GM19351 (cell line): ENCODE data around the gene RCE1.

Experiments used
- ATAC-seq: cut with Tn5 transposase; IDR thresholded peaks from one replicate; pipeline ENCODE4 v1.9.1; 2021; ENCODE audit warnings: mild to moderate bottlenecking, moderate library complexity; ENCODE audit not compliant: unreplicated experiment

Gene RCE1

DNA sequence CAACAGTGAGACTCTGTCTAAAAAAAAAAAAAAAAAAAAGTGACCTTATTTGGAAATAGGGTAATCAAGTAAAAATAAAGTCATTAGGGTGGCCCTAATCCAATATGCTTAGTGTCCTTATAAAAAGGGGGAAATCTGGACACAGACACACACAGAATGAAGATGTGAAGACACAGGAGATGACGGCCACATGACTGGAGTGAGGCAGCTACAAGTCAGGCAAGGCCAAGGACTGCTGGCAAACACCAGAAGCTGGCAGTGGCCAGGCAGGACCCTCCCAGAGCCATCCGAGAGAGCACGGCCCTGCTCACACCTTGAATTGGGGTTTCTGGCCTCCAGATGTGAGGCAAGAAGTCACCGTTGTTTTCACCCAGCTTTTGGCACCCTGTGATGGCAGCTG lies 42.2 kb downstream of the RCE1 start:
- ATAC-seq: no peak

DNA sequence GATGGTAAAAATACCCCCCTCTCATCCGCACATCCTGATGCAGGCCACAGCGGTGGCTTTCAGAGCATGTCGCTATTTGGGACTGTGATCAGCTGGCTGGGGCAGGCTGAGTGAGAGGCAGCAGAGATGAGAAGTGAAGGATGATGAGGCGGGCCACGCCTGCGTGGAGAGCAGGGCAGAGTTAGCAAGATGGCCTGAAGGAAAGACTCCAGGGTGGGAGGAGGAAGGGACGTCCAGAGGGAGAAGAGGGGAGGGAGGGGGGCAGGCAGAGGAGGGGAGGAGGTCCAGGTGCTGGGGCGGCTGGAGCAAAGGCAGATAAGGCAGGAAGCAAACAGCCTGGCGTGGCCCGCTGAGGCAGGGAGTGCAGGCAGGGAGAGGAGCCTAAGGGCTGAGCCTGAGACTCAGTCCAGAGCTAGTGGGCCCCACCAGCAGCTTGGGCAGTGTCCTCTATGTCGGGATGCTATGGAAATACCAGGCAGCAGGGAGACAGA lies 42.8 kb downstream of the RCE1 start:
- ATAC-seq: no peak

DNA sequence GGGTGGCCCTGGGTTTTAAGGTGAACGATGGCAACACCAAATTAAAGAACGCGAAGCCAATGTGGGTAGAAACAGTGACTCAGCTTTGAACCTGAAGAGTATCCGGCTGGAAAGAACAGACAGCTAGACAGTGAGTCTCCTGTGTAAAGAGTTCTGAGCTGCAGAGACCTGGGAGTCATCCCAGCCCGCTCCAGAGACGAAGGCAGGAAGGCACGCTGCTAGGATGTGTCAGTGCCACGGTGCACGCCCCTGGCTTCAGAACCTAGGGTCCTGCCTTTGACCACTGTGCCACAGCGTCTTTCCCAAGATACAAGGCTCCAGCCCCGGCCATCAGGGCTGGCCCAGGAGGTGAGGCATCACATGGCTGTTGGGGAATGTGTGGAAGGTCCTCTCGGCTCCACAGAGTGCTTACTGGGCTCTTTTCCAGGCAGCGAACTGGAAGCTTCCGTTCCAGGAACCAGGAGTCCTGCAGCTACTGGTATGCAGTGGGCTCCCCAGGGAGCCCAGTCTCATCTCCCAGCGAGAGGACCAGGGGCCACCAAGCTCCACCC lies 43.5 kb downstream of the RCE1 start:
- no peak for ATAC-seq

DNA sequence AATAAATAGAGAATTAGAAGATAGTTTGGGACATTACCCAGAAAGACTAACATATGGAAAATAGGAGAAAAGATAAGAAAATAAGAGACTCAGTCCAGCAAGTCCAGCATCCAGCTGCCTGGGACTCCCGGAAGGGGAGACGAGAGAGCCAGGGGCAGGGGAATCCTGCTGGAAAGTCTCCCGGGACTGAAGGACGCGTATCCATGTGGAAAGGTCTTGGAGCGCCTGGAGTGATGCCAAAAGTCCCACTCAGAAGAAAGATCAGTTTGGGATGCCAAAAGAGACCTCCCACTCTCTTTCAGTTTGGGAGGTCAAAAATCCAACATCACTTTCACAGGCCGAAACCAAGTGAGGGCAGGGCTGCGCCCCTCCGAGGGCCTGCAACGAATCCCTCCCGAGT lies 44.3 kb downstream of the RCE1 start:
- ATAC-seq: no peak

DNA sequence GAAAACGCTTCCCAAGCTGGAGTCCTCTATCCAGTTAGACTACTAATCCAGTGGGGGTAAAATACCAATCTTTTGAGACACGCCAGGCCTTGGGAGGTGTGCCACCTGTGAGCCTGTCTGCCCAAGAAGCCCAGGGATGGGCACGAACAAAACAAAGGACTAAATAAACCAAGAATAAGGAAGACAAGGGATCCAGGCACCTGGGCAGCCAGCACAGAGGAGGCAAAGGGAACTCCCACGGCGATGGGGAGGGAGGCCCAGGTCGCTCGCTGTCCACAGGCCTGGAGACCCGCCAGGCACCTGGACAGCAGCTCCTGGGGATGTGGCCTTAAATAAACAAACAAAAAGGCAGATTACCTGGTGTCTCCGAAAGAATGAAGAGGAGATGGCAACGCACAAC lies 45.0 kb downstream of the RCE1 start:
- no peak for ATAC-seq

DNA sequence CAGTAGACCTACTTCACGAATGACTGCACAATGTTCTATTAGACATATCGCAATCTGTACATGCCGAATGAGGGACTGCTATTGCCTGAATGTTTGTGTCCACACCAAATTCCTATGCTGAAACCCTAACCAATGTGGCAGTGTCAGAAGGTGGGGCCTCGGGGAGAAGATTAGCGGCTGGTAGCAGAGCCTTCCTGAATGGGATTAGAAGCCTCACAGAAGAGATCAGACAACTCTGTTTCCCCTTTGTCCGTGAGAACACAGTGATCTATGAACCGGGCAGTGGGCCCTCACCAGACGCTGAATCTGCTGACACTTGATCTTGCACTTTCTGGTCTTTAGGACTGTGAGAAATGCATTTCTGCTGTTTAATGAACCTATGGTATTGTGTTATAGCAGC lies 46.7 kb downstream of the RCE1 start:
- ATAC-seq: no peak

DNA sequence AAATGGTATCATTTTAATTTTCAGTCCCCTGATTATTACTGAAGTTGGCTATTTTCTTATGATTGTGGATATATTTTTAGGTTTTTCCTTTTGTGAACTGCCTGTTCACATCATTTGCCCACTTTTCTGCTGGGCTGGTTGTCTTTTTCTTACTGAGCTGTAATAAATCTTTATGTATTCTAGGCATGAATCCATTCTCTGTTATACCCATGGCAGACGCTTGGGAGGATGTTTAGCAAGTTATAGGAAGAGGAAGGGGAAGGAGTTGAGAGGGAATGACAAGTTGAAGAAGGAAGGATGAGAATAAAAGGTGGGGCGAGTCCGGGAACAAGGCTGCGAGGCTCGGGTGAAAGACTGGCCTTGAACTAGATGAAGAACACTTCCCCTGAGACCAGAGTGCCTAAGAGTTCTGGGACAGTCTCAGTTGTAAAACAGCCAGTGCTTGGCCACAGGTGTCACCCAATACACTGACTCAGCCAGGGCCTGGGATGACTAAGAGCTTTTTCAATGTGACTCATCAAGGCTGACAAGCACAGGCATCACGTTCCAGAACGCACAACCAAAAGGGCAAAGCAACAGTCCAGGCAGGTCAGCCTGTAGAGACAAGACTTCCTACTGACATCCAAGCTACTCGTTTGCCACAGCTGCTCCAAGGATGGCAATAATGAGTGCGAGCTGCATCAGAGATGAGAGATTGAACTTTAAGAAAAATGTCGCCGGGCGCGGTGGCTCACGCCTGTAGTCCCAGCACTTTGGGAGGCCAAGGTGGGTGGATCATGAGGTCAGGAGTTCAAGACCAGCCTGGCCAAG lies 48.8 kb downstream of the RCE1 start:
- ATAC-seq: peak; percentile 95

DNA sequence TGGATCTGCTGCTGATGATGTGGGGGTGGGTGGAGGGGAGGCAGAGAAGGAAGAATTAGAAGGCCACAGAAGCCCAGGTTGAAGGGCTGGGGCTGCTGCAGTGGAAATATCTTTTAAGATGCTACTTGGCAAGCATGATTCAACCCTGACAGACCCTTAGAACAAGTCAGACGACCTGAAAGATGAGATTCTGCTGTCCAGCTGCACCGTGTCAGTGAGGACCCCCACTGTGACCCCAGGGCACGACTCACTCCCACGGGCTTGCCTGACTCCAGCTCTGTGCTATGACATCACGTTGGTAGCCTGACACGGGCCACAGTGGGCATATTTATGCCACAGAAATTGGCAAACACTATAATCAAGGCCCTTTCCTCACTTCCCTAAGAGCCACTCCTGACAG lies 49.7 kb downstream of the RCE1 start:
- ATAC-seq: no peak

DNA sequence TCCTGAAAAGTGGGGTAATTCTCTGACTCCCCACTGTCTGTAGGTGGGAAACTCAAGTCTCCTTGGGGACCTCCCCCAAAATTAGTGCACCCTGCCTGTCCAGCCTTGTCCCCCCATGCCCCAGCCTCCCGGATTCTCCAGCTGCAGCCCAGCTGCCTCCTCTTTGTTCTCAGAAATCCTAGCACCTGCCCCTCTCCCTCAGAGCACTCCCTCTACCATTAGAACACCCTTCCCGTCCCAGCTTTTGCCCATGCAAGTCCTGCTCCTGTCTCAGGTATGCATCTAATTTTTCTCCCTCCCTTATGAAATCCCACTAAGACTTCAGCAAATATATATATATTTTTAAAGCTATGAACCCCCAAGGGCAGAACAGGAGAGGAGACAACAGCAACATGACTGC lies 50.9 kb downstream of the RCE1 start:
- no peak for ATAC-seq
